HG03097 (cell line): Measurements from ENCODE around the gene KRTAP9-7.
"Not testable (repeated sequence)": the region's sequence is repeated elsewhere in the genome, so short reads cannot be mapped to it uniquely, and the experiment has no call there.

Experiments
- ATAC-seq: cut with Tn5 transposase; IDR thresholded peaks from one replicate; pipeline ENCODE4 v1.9.1; 2021; ENCODE audit not compliant: unreplicated experiment, low FRiP score

KRTAP9-7 gene

GRCh38 chr17:41271323-41271722 is 4.2 kb upstream of the KRTAP9-7 start:
- not testable (repeated sequence) for ATAC-seq

- ATAC-seq, result no peak
Measured at GRCh38 chr17:41271858-41272257, 3.6 kb upstream of the KRTAP9-7 start.

GRCh38 chr17:41278176-41278955 is 2.9 kb downstream of the KRTAP9-7 start:
- no peak for ATAC-seq

GRCh38 chr17:41284043-41284442 is 8.5 kb downstream of the KRTAP9-7 start:
- no peak for ATAC-seq

- ATAC-seq, result no peak
Measured at GRCh38 chr17:41284546-41284945, 9.0 kb downstream of the KRTAP9-7 start.

- no peak for ATAC-seq
Measured at GRCh38 chr17:41287050-41287449, 11.6 kb downstream of the KRTAP9-7 start.

GRCh38 chr17:41294016-41294415 is 18.5 kb downstream of the KRTAP9-7 start:
- ATAC-seq, result no peak

- no peak for ATAC-seq
Measured at GRCh38 chr17:41296846-41297245, 21.3 kb downstream of the KRTAP9-7 start.

- ATAC-seq, result no peak
Measured at GRCh38 chr17:41298458-41299135, 23.1 kb downstream of the KRTAP9-7 start.

GRCh38 chr17:41301204-41301790 is 25.8 kb downstream of the KRTAP9-7 start:
- no peak for ATAC-seq

GRCh38 chr17:41301916-41302901 is 26.7 kb downstream of the KRTAP9-7 start, which contains the start of gene KRTAP29-1:
Gene KRTAP29-1 (minus strand): TSS chr17:41302851. CDS start chr17:41302851, 0 bp downstream.
- no peak for ATAC-seq

- ATAC-seq, result no peak
Measured at GRCh38 chr17:41302981-41303380, 27.5 kb downstream of the KRTAP9-7 start.

GRCh38 chr17:41304091-41304490 is 28.6 kb downstream of the KRTAP9-7 start:
- ATAC-seq, result no peak

- no peak for ATAC-seq
Measured at GRCh38 chr17:41307647-41308046, 32.1 kb downstream of the KRTAP9-7 start.

GRCh38 chr17:41308251-41308917 is 32.9 kb downstream of the KRTAP9-7 start:
- ATAC-seq, result peak; percentile 72

- peak; percentile 19 for ATAC-seq
Measured at GRCh38 chr17:41308918-41309359, 33.4 kb downstream of the KRTAP9-7 start, which contains the start of gene KRTAP16-1. Gene KRTAP16-1 (minus strand): TSS chr17:41309309. CDS start chr17:41309253, 56 bp downstream.

- no peak for ATAC-seq
Measured at GRCh38 chr17:41311111-41311510, 35.6 kb downstream of the KRTAP9-7 start.

GRCh38 chr17:41315204-41315794 is 39.8 kb downstream of the KRTAP9-7 start, which contains the start of gene KRTAP17-1:
Gene KRTAP17-1 (minus strand): TSS chr17:41315710. CDS start chr17:41315650, 60 bp downstream.
- no peak for ATAC-seq

GRCh38 chr17:41315814-41316445 is 40.4 kb downstream of the KRTAP9-7 start:
- no peak for ATAC-seq
